Neural cell (in vitro differentiated cells): ENCODE results near the gene CCDC33. TPM values are rescaled to one million over a fixed set of nuclear protein-coding genes. Genes with fewer than 3 reads are reported as not detected.
A peak's percentile ranks its signal among the peaks of the same experiment; 100 is the strongest.

ENCODE experiments used
- H2AFZ ChIP-seq: fragments of 200-600, 300-800 bp; sonication (generic), shearing (Covaris generic); 2 replicates; pipeline ENCODE4 v1.6.0; 2014; ENCODE audit warnings: low read depth, mild to moderate bottlenecking, antibody characterized with exemption, low read length, moderate library complexity
- H3F3A ChIP-seq: fragments of 200-600 bp; shearing (Covaris generic); 2 replicates; pipeline ENCODE4 v1.6.1; 2016; ENCODE audit warnings: mild to moderate bottlenecking, moderate library complexity, mixed read lengths, antibody characterized with exemption, low read length; ENCODE audit not compliant: insufficient read depth, poor library complexity, severe bottlenecking
- H3K27ac ChIP-seq: fragments of 200-600, 300-800 bp; sonication (generic), shearing (Covaris generic); 2 replicates; pipeline ENCODE4 v1.5.1; 2014; ENCODE audit warnings: mild to moderate bottlenecking, low read length, moderate library complexity
- H3K27me3 ChIP-seq: fragments of 300-800, 200-600 bp; sonication (generic), shearing (Covaris generic); 2 replicates; pipeline ENCODE4 v1.6.0; 2014; ENCODE audit warnings: mild to moderate bottlenecking, low read depth, low read length, moderate library complexity; ENCODE audit not compliant: insufficient read depth
- H3K36me3 ChIP-seq: fragments of 300-800, 200-600 bp; sonication (generic), shearing (Covaris generic); 2 replicates; pipeline ENCODE4 v1.5.1; 2014; ENCODE audit warnings: mild to moderate bottlenecking, antibody characterized with exemption, low read length, moderate library complexity; ENCODE audit not compliant: insufficient read depth
- H3K4me2 ChIP-seq: fragments of 300-800, 200-600 bp; sonication (generic), shearing (Covaris generic); 2 replicates; pipeline ENCODE4 v1.6.0; 2014; ENCODE audit warnings: mild to moderate bottlenecking, low read length
- H3K4me3 ChIP-seq: fragments of 300-800, 200-600 bp; sonication (generic), shearing (Covaris generic); 2 replicates; pipeline ENCODE4 v1.5.1; 2014; ENCODE audit warnings: mild to moderate bottlenecking, low read length, moderate library complexity
- H3K79me2 ChIP-seq: fragments of 200-600 bp; shearing (Covaris generic); replicated peaks from 2 replicates; pipeline ENCODE4 v1.6.0; 2014; ENCODE audit warnings: mild to moderate bottlenecking, low read length, moderate library complexity; ENCODE audit not compliant: insufficient read depth
- H3K9ac ChIP-seq: fragments of 300-800, 200-600 bp; sonication (generic), shearing (Covaris generic); 2 replicates; pipeline ENCODE4 v1.6.1; 2016; ENCODE audit warnings: mild to moderate bottlenecking, low read length, mixed read lengths
- H3K9me2 ChIP-seq: fragments of 200-600 bp; shearing (Covaris generic); 2 replicates; pipeline ENCODE4 v1.6.1; 2016; ENCODE audit warnings: mild to moderate bottlenecking, low read length, mixed read lengths; ENCODE audit not compliant: insufficient read depth
- H3K9me3 ChIP-seq: fragments of 200-600, 300-800 bp; sonication (generic), shearing (Covaris generic); 2 replicates; pipeline ENCODE4 v1.6.1; 2016; ENCODE audit warnings: mild to moderate bottlenecking, mixed run types, low read length, moderate library complexity, mixed read lengths
- H4K20me1 ChIP-seq: fragments of 200-600 bp; shearing (Covaris generic); 2 replicates; pipeline ENCODE4 v1.6.1; 2016; ENCODE audit warnings: mild to moderate bottlenecking, mixed run types; ENCODE audit not compliant: insufficient read depth
- EP300 ChIP-seq: fragments of 450-650 bp; conservative IDR thresholded peaks from 2 replicates; pipeline ENCODE4 v1.6.1; 2014; ENCODE audit warnings: antibody characterized with exemption, mild to moderate bottlenecking, moderate library complexity; ENCODE audit not compliant: poor library complexity, severe bottlenecking
- EZH2 ChIP-seq: fragments of 200-600, 300-800 bp; shearing (Covaris generic), sonication (generic); IDR thresholded peaks from 2 replicates; pipeline ENCODE4 v1.6.1; 2014; ENCODE audit warnings: antibody characterized with exemption, low read length, borderline replicate concordance, mild to moderate bottlenecking; ENCODE audit not compliant: insufficient read depth, poor library complexity, severe bottlenecking
- MXI1 ChIP-seq: fragments of 450-650 bp; conservative IDR thresholded peaks from 2 replicates; pipeline ENCODE4 v1.6.1; 2014; ENCODE audit warnings: antibody characterized with exemption, mild to moderate bottlenecking; ENCODE audit not compliant: poor library complexity, severe bottlenecking
- POLR2AphosphoS5 ChIP-seq: IDR thresholded peaks from 2 replicates; pipeline ENCODE4 v1.6.1; 2012
- RAD21 ChIP-seq: fragments of 450-650 bp; conservative IDR thresholded peaks from 2 replicates; pipeline ENCODE4 v1.6.1; 2014; ENCODE audit warnings: antibody characterized with exemption, mild to moderate bottlenecking, moderate library complexity
- SMC3 ChIP-seq: fragments of 450-650 bp; conservative IDR thresholded peaks from 2 replicates; pipeline ENCODE4 v1.6.1; 2014; ENCODE audit warnings: antibody characterized with exemption, mild to moderate bottlenecking, moderate library complexity; ENCODE audit not compliant: poor library complexity
- TAF1 ChIP-seq: IDR thresholded peaks from 2 replicates; pipeline ENCODE4 v1.6.1; 2012; ENCODE audit warnings: low read depth
- polyA plus RNA-seq: library from polyadenylated mRNA; depleted of rRNA; stranded (reverse); fragments of >200 nt; gene quantifications from 2 replicates; pipeline ENCODE4 v1.2.3, GENCODE V29; 2014
- TF ChIP-seq, protein P1 (sequence below): fragments of 450-650 bp; IDR thresholded peaks from 2 replicates; pipeline ENCODE4 v1.5.1; 2014; ENCODE audit warnings: antibody characterized with exemption, mild to moderate bottlenecking, moderate library complexity; ENCODE audit not compliant: poor library complexity, severe bottlenecking
- TF ChIP-seq, protein P2 (sequence below): IDR thresholded peaks from 2 replicates; pipeline ENCODE4 v1.6.1; 2012; ENCODE audit warnings: borderline replicate concordance

Gene CCDC33
- polyA plus RNA-seq, 1 donor from 2014 or later: 1.4 TPM

GRCh38 chr15:74262151-74262550 is 26.0 kb downstream of the CCDC33 start:
- Histone ChIP-seq H3K9me2 (no peaks in the 10 kb centered on the region), H3K9me3 (no peaks in the 10 kb centered on the region), H3K4me3 (no peak overlapping the region), H2AFZ (no peak overlapping the region), H3K27me3 (no peaks in the 10 kb centered on the region), H3K36me3 (no peaks in the 10 kb centered on the region), H4K20me1 (no peaks in the 10 kb centered on the region), H3K4me2 (no peak overlapping the region), H3K79me2 (no peaks in the 10 kb centered on the region), H3F3A (peaks cover 4% of the 10 kb centered on the region), H3K27ac (peak overlapping the region; percentile 99), H3K9ac (peak overlapping the region; percentile 76)
- no peak for TF ChIP-seq RAD21
- TF ChIP-seq SMC3: no peak
- TF ChIP-seq, protein P1, sequence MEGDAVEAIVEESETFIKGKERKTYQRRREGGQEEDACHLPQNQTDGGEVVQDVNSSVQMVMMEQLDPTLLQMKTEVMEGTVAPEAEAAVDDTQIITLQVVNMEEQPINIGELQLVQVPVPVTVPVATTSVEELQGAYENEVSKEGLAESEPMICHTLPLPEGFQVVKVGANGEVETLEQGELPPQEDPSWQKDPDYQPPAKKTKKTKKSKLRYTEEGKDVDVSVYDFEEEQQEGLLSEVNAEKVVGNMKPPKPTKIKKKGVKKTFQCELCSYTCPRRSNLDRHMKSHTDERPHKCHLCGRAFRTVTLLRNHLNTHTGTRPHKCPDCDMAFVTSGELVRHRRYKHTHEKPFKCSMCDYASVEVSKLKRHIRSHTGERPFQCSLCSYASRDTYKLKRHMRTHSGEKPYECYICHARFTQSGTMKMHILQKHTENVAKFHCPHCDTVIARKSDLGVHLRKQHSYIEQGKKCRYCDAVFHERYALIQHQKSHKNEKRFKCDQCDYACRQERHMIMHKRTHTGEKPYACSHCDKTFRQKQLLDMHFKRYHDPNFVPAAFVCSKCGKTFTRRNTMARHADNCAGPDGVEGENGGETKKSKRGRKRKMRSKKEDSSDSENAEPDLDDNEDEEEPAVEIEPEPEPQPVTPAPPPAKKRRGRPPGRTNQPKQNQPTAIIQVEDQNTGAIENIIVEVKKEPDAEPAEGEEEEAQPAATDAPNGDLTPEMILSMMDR: no peak
- TF ChIP-seq TAF1: no peak
- TF ChIP-seq MXI1: no peak

DNA sequence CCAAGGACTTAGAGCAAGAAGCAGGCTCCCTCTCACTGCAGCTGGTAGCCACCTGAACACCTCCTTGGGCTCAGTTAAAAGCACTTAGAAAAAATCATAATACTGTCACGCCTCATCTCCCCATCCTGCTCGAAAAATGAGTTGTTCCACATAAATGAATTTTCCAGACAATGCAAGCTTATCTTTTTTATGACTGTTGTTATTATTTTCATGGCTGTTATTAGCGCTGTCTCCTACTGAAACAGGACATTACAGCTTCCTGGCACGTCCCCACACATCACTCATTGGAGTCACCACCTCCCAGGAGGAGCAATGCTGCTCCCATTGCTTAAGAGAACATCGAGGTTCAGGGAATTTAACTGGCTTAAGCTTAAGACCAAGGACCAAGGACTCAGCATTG is 26.5 kb downstream of the CCDC33 start:
- H3K9ac ChIP-seq: peak overlapping the region; percentile 76
- H3K27me3 ChIP-seq: no peaks in the 10 kb centered on the region
- H3K9me3 ChIP-seq: no peaks in the 10 kb centered on the region
- H3K36me3 ChIP-seq: no peaks in the 10 kb centered on the region
- no peak overlapping the region for H2AFZ ChIP-seq
- no peaks in the 10 kb centered on the region for H3K79me2 ChIP-seq
- H3K4me2 ChIP-seq: no peak overlapping the region
- no peaks in the 10 kb centered on the region for H3K9me2 ChIP-seq
- TF ChIP-seq, protein P1: no peak
- no peak for TF ChIP-seq POLR2AphosphoS5
- TF ChIP-seq SMC3: no peak
- no peak for TF ChIP-seq RAD21
- peak overlapping the region; percentile 49 for H3K4me3 ChIP-seq
- H4K20me1 ChIP-seq: no peaks in the 10 kb centered on the region
- peaks cover 4% of the 10 kb centered on the region for H3F3A ChIP-seq
- H3K27ac ChIP-seq: peak overlapping the region; percentile 99

DNA sequence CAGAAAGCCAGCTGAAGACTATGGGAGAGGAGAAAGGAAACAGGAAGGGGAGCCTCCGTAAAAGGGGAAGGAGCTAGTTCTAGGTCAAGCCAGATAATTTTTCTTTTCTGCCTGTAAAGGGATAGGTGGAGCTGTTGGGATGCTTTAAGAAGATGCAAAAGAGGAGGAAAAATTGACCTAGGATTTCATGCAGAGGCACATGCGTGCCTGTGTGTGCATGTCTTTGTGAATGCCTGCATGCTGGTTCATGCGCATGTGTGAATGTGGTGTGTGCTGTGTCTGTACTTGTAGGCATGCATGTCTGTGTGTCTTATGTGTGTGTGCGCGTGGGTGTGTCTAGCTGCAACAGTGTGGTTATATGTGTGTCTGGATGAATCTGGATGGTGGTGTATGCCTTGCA is 27.3 kb downstream of the CCDC33 start:
- H3K36me3 ChIP-seq: no peaks in the 10 kb centered on the region
- no peaks in the 10 kb centered on the region for H3K9me3 ChIP-seq
- H3K4me2 ChIP-seq: peak overlapping the region; percentile 31
- H3K9ac ChIP-seq: peak overlapping the region; percentile 76
- H3F3A ChIP-seq: peaks cover 4% of the 10 kb centered on the region
- no peak overlapping the region for H2AFZ ChIP-seq
- no peaks in the 10 kb centered on the region for H3K9me2 ChIP-seq
- no peaks in the 10 kb centered on the region for H3K79me2 ChIP-seq
- no peak for TF ChIP-seq TAF1
- TF ChIP-seq, protein P2, sequence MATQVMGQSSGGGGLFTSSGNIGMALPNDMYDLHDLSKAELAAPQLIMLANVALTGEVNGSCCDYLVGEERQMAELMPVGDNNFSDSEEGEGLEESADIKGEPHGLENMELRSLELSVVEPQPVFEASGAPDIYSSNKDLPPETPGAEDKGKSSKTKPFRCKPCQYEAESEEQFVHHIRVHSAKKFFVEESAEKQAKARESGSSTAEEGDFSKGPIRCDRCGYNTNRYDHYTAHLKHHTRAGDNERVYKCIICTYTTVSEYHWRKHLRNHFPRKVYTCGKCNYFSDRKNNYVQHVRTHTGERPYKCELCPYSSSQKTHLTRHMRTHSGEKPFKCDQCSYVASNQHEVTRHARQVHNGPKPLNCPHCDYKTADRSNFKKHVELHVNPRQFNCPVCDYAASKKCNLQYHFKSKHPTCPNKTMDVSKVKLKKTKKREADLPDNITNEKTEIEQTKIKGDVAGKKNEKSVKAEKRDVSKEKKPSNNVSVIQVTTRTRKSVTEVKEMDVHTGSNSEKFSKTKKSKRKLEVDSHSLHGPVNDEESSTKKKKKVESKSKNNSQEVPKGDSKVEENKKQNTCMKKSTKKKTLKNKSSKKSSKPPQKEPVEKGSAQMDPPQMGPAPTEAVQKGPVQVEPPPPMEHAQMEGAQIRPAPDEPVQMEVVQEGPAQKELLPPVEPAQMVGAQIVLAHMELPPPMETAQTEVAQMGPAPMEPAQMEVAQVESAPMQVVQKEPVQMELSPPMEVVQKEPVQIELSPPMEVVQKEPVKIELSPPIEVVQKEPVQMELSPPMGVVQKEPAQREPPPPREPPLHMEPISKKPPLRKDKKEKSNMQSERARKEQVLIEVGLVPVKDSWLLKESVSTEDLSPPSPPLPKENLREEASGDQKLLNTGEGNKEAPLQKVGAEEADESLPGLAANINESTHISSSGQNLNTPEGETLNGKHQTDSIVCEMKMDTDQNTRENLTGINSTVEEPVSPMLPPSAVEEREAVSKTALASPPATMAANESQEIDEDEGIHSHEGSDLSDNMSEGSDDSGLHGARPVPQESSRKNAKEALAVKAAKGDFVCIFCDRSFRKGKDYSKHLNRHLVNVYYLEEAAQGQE: no peak
- no peak for TF ChIP-seq POLR2AphosphoS5
- peak; percentile 70 for TF ChIP-seq RAD21
- TF ChIP-seq, protein P1: peak; percentile 62
- peak; percentile 79 for TF ChIP-seq MXI1
- peak; percentile 69 for TF ChIP-seq SMC3
- TF ChIP-seq EP300: peak; percentile 53
- no peak for TF ChIP-seq EZH2
- no peaks in the 10 kb centered on the region for H3K27me3 ChIP-seq
- H4K20me1 ChIP-seq: no peaks in the 10 kb centered on the region
- H3K27ac ChIP-seq: peak overlapping the region; percentile 99
- H3K4me3 ChIP-seq: peak overlapping the region; percentile 49
